Liver (tissue), 9 donors: Measurements from ENCODE around the gene PTPRN2. TPM values are rescaled to one million over a fixed set of nuclear protein-coding genes. Genes with fewer than 3 reads are reported as not detected.

Experiments
- DNase-seq: peaks from one replicate; pipeline ENCODE4 v3.0.0-alpha.2; 2017; ENCODE audit warnings: low spot score
- H3K27ac ChIP-seq, 2 donors: one replicate each; pipeline ENCODE4 v1.7.0; 2013; ENCODE audit warnings: inconsistent platforms in 2 of 2, low read length in 2 of 2, control low read depth in 1 of 2, low read depth in 1 of 2, mild to moderate bottlenecking in 1 of 2
- H3K27me3 ChIP-seq, 4 donors: one replicate each; pipeline versions ENCODE4 v1.6.1 to v1.7.0; 2013; ENCODE audit warnings: low read length in 3 of 4, inconsistent platforms in 1 of 4, mild to moderate bottlenecking in 1 of 4, moderate library complexity in 1 of 4; ENCODE audit not compliant: control insufficient read depth in 4 of 4, insufficient read depth in 4 of 4
- H3K36me3 ChIP-seq, 4 donors: one replicate each; pipeline versions ENCODE4 v1.6.1 to v1.7.0; 2013; ENCODE audit warnings: low read length in 3 of 4, mild to moderate bottlenecking in 3 of 4, low read depth in 1 of 4, moderate library complexity in 1 of 4; ENCODE audit not compliant: control insufficient read depth in 4 of 4, insufficient read depth in 3 of 4
- H3K4me1 ChIP-seq, 4 donors: one replicate each; pipeline versions ENCODE4 v1.6.1 to v1.7.0; 2013; ENCODE audit warnings: low read length in 3 of 4, mild to moderate bottlenecking in 3 of 4, moderate library complexity in 1 of 4; ENCODE audit not compliant: control insufficient read depth in 4 of 4, insufficient read depth in 4 of 4
- H3K4me3 ChIP-seq, 3 donors: one replicate each; pipeline versions ENCODE4 v1.6.1 to v1.7.0; 2013; ENCODE audit warnings: low read length in 3 of 3, control low read depth in 1 of 3, low read depth in 1 of 3, mild to moderate bottlenecking in 1 of 3
- H3K9ac ChIP-seq, 2 donors: one replicate each; pipeline ENCODE4 v1.7.0; 2013; ENCODE audit warnings: low read length in 2 of 2, mild to moderate bottlenecking in 2 of 2, moderate library complexity in 2 of 2, control low read depth in 1 of 2, low read depth in 1 of 2
- H3K9me3 ChIP-seq, 4 donors: one replicate each; pipeline versions ENCODE4 v1.6.1 to v1.7.0; 2013; ENCODE audit warnings: low read length in 3 of 4; ENCODE audit not compliant: control insufficient read depth in 4 of 4
- ATF3 ChIP-seq: IDR thresholded peaks from 2 replicates; pipeline ENCODE4 v1.6.1; 2016; ENCODE audit warnings: antibody characterized with exemption
- FOXA1 ChIP-seq: IDR thresholded peaks from 2 replicates; pipeline ENCODE4 v1.6.1; 2016; ENCODE audit warnings: antibody characterized with exemption
- FOXA2 ChIP-seq: IDR thresholded peaks from 2 replicates; pipeline ENCODE4 v1.6.1; 2016; ENCODE audit warnings: antibody characterized with exemption
- HNF4A ChIP-seq, 2 donors: conservative IDR thresholded peaks; 2 replicates each; pipeline ENCODE4 v1.6.1; 2016; ENCODE audit warnings: antibody characterized with exemption in 2 of 2, mild to moderate bottlenecking in 2 of 2
- JUND ChIP-seq, 2 donors: IDR thresholded peaks; 2 replicates each; pipeline ENCODE4 v1.6.1; 2016; ENCODE audit warnings: antibody characterized with exemption in 2 of 2
- NR2F2 ChIP-seq: IDR thresholded peaks from 2 replicates; pipeline ENCODE4 v1.6.1; 2016; ENCODE audit warnings: antibody characterized with exemption
- RAD21 ChIP-seq, 2 donors: IDR thresholded peaks; 2 replicates each; pipeline ENCODE4 v1.6.1; 2016; ENCODE audit warnings: antibody characterized with exemption in 2 of 2, mild to moderate bottlenecking in 2 of 2
- RXRA ChIP-seq, 2 donors: IDR thresholded peaks; 2 replicates each; pipeline ENCODE4 v1.6.1; 2017 to 2018; ENCODE audit warnings: antibody characterized with exemption in 2 of 2, mild to moderate bottlenecking in 1 of 2
- SP1 ChIP-seq: IDR thresholded peaks from 2 replicates; pipeline ENCODE4 v1.6.1; 2018; ENCODE audit warnings: antibody characterized with exemption, mild to moderate bottlenecking
- TAF1 ChIP-seq: conservative IDR thresholded peaks from 2 replicates; pipeline ENCODE4 v1.6.1; 2016; ENCODE audit warnings: antibody characterized with exemption, mild to moderate bottlenecking
- YY1 ChIP-seq: IDR thresholded peaks from 2 replicates; pipeline ENCODE4 v1.6.1; 2016; ENCODE audit warnings: antibody characterized with exemption, mild to moderate bottlenecking
- ZBTB33 ChIP-seq: IDR thresholded peaks from 2 replicates; pipeline ENCODE4 v1.6.1; 2016; ENCODE audit warnings: antibody characterized with exemption
- WGBS: extraction: QIAGEN DNeasy Blood & Tissue Kit; methylation state at CpG from one replicate; pipeline ENCODE4 v1.1.7; 2013; 5-methylcytosine and 5-hydroxymethylcytosine counted together
- polyA plus RNA-seq, 2 donors: library from polyadenylated mRNA; stranded (reverse) in 1 of 2; unstranded in 1 of 2; fragments of 200-250 nt in 1 of 2; fragments of >200 nt in 1 of 2; fragmentation: Nextera tagmentation in 1 of 2; extraction: Ambion mirVana in 1 of 2; gene quantifications; one replicate each; pipeline versions ENCODE4 v1.2.1 to v1.2.3, GENCODE V29; 2013 to 2015
- total RNA-seq, 2 donors: library from RNA; depleted of rRNA; stranded (reverse); fragments of >200 nt; gene quantifications; one replicate each; pipeline ENCODE4 v1.2.3, GENCODE V29; 2014
- TF ChIP-seq, protein P1 (sequence below): IDR thresholded peaks from 2 replicates; pipeline ENCODE4 v1.6.1; 2016; ENCODE audit warnings: antibody characterized with exemption
- TF ChIP-seq, protein P2 (sequence below): fragments of 150-350 bp; IDR thresholded peaks from 2 replicates; pipeline ENCODE4 v1.5.1; 2017; ENCODE audit warnings: improper control_type of control experiment, low read depth, low read length; ENCODE audit not compliant: missing input control
- TF ChIP-seq, protein P3 (sequence below): IDR thresholded peaks from 2 replicates; pipeline ENCODE4 v1.6.1; 2016; ENCODE audit warnings: antibody characterized with exemption, mild to moderate bottlenecking
- donor health status: healthy.
- donor health status: healthy.
- donor health status: healthy.
- donor health status: healthy.
- donor health status: healthy.

Gene PTPRN2
- total and polyA plus RNA-seq, 4 donors, result 0.75 to 1.9 (median 1.1) TPM

GRCh38 chr7:157694376-157694665 lies 893.3 kb downstream of the PTPRN2 start:
- Histone ChIP-seq H3K4me1 (peaks cover 4 to 20% (median 9%) of the 10 kb centered on the region in 4 donors), H3K36me3 (no peaks in the 10 kb centered on the region), H3K27me3 (peaks cover 0 to 24% (median 4%) of the 10 kb centered on the region in 4 donors), H3K4me3 (no peak overlapping the region), H3K9ac (no peak overlapping the region), H3K9me3 (no peaks in the 10 kb centered on the region), H3K27ac (no peak overlapping the region)
- 36% methylated on average over 6 of the region's 6 CpGs for WGBS
- no peak for TF ChIP-seq FOXA1
- TF ChIP-seq JUND (IDR thresholded peaks at IDR 0.05), result no peak
- TF ChIP-seq FOXA2, result no peak
- TF ChIP-seq ZBTB33, result no peak
- TF ChIP-seq, protein P1, sequence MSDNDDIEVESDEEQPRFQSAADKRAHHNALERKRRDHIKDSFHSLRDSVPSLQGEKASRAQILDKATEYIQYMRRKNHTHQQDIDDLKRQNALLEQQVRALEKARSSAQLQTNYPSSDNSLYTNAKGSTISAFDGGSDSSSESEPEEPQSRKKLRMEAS, result no peak
- no peak for TF ChIP-seq RAD21 (IDR thresholded peaks at IDR 0.05)
- TF ChIP-seq NR2F2, result no peak
- TF ChIP-seq YY1, result no peak
- TF ChIP-seq RXRA (IDR thresholded peaks at IDR 0.05), result no peak
- DNase-seq, result no peak

GRCh38 chr7:157693521-157694375 lies 893.9 kb downstream of the PTPRN2 start:
- TF ChIP-seq SP1 (no peak), HNF4A (conservative IDR thresholded peaks at IDR 0.05) (no peak), ATF3 (no peak), YY1 (no peak), TAF1 (no peak)
- TF ChIP-seq, protein P1, result no peak
- Histone ChIP-seq H3K4me1 (peaks cover 4 to 22% (median 9%) of the 10 kb centered on the region in 4 donors), H3K27me3 (peaks cover 0 to 29% (median 4%) of the 10 kb centered on the region in 4 donors)

DNA sequence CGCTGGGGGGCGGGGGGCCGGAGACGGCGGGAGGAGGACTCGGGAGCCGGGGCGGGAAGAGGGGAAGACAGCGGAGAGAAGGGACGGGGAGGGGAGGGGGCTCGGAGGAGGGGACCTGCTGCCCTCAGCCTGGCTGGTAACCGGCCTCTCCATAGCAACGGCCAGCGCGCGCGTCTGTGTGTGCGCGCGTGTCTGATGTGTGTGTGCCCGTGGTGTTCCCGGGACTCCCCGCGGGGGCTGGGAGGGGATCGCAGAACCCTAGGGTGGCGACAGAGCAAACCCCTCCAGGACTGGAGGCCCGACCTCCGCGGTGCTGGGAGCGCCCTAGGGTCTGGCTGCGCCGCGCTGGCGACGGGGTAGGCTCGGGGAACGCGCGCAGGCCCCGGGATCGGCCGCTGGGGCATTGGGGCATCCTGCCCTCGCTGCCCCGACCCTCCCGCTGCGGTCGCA lies 894.5 kb downstream of the PTPRN2 start:
- H3K27me3 ChIP-seq, result peaks cover 0 to 31% (median 6%) of the 10 kb centered on the region in 4 donors
- WGBS, result 3% methylated on average over 47 of the region's 47 CpGs
- DNase-seq, result no peak
- H3K36me3 ChIP-seq, result no peaks in the 10 kb centered on the region
- no peak overlapping the region for H3K9ac ChIP-seq
- no peak overlapping the region for H3K27ac ChIP-seq
- peaks cover 4 to 22% (median 10%) of the 10 kb centered on the region in 4 donors for H3K4me1 ChIP-seq
- H3K4me3 ChIP-seq, result no peak overlapping the region
- no peaks in the 10 kb centered on the region for H3K9me3 ChIP-seq
- TF ChIP-seq NR2F2, result no peak
- TF ChIP-seq RAD21 (IDR thresholded peaks at IDR 0.05), result no peak
- no peak for TF ChIP-seq FOXA1
- TF ChIP-seq, protein P2, sequence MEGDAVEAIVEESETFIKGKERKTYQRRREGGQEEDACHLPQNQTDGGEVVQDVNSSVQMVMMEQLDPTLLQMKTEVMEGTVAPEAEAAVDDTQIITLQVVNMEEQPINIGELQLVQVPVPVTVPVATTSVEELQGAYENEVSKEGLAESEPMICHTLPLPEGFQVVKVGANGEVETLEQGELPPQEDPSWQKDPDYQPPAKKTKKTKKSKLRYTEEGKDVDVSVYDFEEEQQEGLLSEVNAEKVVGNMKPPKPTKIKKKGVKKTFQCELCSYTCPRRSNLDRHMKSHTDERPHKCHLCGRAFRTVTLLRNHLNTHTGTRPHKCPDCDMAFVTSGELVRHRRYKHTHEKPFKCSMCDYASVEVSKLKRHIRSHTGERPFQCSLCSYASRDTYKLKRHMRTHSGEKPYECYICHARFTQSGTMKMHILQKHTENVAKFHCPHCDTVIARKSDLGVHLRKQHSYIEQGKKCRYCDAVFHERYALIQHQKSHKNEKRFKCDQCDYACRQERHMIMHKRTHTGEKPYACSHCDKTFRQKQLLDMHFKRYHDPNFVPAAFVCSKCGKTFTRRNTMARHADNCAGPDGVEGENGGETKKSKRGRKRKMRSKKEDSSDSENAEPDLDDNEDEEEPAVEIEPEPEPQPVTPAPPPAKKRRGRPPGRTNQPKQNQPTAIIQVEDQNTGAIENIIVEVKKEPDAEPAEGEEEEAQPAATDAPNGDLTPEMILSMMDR, result no peak
- no peak for TF ChIP-seq YY1
- TF ChIP-seq, protein P3, sequence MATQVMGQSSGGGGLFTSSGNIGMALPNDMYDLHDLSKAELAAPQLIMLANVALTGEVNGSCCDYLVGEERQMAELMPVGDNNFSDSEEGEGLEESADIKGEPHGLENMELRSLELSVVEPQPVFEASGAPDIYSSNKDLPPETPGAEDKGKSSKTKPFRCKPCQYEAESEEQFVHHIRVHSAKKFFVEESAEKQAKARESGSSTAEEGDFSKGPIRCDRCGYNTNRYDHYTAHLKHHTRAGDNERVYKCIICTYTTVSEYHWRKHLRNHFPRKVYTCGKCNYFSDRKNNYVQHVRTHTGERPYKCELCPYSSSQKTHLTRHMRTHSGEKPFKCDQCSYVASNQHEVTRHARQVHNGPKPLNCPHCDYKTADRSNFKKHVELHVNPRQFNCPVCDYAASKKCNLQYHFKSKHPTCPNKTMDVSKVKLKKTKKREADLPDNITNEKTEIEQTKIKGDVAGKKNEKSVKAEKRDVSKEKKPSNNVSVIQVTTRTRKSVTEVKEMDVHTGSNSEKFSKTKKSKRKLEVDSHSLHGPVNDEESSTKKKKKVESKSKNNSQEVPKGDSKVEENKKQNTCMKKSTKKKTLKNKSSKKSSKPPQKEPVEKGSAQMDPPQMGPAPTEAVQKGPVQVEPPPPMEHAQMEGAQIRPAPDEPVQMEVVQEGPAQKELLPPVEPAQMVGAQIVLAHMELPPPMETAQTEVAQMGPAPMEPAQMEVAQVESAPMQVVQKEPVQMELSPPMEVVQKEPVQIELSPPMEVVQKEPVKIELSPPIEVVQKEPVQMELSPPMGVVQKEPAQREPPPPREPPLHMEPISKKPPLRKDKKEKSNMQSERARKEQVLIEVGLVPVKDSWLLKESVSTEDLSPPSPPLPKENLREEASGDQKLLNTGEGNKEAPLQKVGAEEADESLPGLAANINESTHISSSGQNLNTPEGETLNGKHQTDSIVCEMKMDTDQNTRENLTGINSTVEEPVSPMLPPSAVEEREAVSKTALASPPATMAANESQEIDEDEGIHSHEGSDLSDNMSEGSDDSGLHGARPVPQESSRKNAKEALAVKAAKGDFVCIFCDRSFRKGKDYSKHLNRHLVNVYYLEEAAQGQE, result no peak
- TF ChIP-seq JUND (IDR thresholded peaks at IDR 0.05), result no peak
- TF ChIP-seq ATF3, result no peak
- TF ChIP-seq ZBTB33, result no peak
- TF ChIP-seq TAF1, result no peak
- TF ChIP-seq RXRA (IDR thresholded peaks at IDR 0.05), result no peak
- no peak for TF ChIP-seq FOXA2

More at GRCh38 chr7:157693521-157694375, 893.9 kb downstream of the PTPRN2 start:
- Histone ChIP-seq H3K36me3 (no peaks in the 10 kb centered on the region), H3K27ac (no peak overlapping the region), H3K9me3 (no peaks in the 10 kb centered on the region), H3K4me3 (no peak overlapping the region), H3K9ac (no peak overlapping the region)
- 6% methylated on average over 64 of the region's 64 CpGs for WGBS
- DNase-seq, result no peak
